ENCODE data around the gene KRT77.

KRT77 gene

DNA sequence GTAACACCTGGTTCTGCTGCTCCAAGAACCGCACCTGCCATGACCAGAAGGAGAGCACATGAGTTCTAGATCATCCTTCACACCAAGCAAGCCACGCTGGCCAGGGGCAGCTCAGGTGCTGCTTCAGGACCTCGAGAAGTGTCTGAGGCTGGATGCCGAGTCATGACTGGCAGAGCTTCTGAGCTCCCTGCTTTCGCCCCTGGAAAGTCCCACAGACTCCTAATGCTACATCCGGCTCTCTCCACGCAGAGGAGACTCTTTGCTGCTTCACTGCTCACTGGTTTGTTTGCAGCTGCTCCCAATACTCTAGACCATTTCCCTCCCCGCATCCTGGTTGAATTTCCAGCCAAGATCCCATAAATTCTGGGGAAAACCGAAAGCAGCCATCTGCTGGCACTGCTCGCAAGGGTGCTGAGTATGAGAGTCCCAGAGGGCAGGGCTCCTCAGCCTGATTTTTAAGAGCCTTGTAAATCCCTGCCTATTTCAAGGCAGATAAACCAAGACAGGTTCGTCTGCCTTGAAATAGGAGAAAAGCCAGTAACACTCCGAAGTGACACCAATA lies 52.7 kb downstream of the KRT77 start:
- no peak for DNase-seq

DNA sequence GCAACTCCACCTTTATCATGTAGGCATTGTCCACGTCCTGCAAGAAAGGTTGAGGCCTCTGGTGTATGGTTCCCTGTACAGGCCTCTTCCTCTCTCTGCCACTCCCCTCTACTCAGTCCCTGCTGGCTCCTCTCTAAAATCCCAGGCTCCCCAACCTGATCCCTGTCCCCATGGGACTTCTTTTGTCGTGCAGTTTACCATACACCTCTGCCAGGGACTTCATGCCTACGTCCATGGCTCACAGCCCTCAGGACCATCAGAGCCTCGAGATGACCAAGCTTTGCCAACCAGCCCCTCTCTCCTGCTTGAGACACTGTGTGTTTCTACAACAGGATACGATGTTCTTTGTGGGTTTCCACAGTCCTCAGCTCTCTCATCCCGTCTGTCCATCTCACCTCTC lies 54.3 kb downstream of the KRT77 start:
- no peak for DNase-seq

DNA sequence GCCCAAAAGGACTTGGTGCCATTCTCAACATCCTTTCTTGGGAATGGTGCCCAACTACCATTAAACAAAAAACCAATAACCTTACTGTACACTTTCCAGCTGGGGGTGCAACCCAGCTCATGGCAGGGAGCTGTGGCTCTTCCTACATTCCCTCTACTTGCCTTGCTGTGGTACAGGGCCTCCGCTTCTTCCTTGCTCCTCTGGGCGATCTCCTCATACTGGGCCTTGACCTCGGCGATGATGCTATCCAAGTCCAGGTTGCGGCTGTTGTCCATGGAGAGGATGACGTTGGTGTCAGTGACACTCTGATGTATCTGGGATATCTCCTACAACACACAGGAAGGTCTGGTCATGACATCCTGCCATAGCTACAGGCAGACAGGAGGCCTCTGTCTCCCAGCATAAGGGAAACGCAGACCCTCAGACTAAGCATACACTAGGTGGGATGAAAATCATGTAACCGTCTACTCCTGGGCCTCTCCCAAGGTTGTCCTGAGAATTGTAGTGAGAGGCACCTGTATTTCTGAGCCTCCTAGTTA lies 55.2 kb downstream of the KRT77 start:
- no peak for DNase-seq

DNA sequence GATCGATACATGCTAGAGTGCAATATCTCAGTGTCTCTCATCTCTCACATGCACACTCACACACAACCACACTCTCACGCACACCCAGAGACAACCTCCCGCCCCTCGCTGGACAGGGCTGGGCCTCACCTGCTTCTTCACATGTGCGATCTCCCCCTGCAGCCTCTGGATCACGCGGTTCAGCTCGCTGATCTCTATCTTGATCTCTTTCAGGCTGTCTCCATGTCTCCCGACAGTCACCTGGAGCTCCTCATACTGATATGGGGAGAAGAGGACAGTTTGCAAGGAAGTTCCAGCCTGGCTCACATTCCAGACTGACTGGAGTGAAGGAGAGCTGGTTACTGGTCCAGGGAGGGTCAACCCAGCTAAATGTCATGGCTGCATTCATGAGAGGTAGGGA lies 55.7 kb downstream of the KRT77 start:
- DNase-seq, result no peak

DNA sequence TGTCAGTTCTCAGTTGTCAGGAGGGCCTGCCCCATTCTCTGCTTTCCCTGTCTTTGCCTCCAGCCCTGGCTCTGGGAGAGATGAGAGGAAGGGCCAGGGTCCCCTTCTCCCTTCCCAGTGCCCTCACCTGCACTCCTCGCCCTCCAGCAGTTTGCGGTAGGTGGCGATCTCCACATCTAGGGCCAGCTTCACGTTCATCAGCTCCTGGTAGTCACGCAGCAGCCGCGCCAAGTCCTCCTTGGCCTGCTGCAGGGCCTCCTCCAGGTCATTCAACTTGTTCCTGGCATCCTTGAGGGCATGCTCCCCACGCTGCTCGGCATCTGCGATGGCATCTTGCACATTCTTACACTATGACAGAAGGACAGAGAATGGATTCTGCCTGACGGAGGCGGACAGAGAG lies 56.7 kb downstream of the KRT77 start:
- no peak for DNase-seq

DNA sequence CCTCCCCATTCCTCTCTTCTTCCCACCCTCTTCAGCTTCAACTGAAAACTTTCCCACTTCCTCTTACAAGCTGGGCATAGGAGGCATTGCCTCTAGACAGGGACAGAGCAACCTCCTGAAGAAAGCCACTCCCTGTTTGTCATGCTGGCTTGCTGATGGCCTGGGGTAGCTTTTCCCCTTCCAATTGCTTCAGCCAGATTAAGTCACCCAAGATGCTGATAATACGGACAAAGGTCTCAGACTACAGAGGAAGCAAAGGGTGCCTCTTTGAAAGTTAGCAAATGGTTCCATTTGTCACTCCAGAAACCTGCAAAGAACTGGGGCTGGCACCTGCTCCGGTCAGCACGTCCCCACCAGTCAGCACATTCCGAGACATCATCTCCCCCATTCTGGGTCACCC lies 57.3 kb downstream of the KRT77 start:
- no peak for DNase-seq

DNA sequence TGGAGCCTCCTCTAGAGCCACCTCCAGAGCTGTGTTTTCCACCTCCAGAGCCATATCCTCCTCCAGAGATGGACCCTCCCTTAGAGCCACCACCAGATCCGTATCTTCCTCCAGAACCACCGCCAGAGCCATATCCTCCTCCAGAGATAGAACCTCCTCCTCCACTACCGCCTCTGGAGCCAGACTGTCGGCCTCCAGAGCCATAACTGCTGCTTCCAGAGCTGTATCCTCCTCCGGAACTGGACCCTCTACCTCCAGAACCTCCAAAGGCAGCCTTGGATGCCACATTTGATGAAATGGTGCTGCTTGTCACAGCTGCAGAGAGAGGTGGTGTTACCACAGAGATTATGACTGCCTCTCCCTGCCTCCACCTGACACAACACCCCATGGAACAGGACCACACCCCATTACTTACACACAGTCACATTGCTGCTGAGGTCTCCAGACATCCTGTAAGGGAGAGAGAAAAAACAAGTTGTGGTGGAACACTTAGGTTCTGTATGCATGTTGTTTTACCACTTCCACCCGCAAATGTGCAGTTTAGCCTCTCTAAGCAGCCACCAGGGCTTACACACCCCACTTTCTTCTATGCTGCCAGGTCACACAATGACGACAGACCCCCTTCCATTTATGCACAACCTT lies 58.1 kb downstream of the KRT77 start:
- DNase-seq, result no peak

DNA sequence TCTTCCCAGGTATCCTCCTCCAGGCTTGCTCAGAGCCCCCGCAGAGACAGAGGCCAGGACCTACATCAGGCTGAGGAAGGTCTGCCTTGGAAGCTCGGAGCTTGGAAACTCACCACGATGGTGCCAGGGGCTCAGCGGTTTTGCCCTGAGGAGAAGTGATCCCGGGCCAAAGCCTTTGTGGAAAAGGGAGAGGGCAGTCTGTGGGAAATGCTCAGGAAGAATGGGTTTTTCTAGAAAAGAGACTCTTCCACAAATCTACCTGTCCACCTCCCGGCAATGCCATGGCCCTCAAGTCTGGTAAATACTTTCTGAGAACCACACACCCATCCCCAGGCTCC lies 59.3 kb downstream of the KRT77 start:
- DNase-seq, result no peak

DNA sequence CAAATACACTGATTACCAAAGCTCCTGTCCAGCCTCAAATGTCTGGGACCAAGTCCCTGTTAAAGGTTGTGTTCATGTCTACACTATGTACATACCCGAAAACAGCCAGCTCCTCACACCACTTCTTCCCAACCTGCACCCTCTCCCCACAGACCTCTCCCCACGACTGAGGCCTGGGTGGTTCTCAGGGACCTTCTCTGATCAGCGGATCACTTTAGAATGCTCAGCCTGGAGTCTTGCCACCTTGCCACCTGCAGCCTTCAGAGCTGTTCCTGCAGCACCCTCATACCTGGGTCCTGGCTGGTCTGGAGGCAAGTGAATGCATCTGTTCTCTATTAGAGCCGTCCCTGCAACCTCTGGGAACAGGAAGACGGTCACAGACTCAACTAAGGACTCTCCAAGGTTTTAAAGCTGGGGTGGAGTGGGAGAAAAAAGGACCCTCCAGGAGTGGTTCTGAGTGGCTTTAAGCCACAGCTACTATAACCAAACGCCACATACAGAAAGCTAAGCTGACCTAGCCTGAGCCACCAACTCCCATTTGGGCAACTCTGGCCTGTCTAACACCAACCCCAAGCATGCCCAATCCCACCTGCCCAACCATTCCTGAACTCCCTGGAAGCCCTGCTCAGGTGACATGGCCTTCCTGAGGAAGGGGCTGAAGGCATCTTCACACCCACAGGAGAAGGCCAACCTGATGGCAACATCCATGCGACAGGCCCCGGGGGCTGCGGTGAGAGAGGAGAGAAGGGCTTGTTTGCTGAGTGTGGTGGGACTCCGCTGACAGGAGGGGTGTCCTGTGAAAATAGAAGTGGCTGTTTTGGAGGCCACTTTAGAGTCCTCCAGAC lies 59.9 kb downstream of the KRT77 start:
- no peak for DNase-seq

DNA sequence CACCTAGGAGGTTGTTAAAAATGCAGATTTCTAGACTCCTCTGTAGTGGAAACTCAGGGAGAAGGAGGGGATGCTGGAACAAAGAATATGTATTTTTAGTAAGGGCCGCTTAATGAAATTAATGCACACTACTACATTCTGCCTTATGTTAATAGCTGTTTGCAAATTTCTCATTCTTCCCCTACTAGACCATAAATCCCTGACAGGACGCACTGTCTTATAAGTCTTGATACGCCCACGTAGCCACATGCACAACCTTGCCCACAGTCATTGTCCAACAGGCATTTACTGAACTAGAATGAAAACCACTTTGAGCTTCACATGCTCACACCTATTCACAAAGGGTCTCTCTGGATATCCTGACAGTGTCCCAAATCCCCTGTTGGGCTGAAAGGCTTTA lies 61.9 kb downstream of the KRT77 start:
- DNase-seq, result no peak
